Measurements from ENCODE around the gene SPATS2L. TPM values are rescaled to one million over a fixed set of nuclear protein-coding genes. Genes with fewer than 3 reads are reported as not detected.

Gene SPATS2L
- total RNA-seq, 2 donors from 2014 or later, result 17.8 to 36.8 TPM

DNA sequence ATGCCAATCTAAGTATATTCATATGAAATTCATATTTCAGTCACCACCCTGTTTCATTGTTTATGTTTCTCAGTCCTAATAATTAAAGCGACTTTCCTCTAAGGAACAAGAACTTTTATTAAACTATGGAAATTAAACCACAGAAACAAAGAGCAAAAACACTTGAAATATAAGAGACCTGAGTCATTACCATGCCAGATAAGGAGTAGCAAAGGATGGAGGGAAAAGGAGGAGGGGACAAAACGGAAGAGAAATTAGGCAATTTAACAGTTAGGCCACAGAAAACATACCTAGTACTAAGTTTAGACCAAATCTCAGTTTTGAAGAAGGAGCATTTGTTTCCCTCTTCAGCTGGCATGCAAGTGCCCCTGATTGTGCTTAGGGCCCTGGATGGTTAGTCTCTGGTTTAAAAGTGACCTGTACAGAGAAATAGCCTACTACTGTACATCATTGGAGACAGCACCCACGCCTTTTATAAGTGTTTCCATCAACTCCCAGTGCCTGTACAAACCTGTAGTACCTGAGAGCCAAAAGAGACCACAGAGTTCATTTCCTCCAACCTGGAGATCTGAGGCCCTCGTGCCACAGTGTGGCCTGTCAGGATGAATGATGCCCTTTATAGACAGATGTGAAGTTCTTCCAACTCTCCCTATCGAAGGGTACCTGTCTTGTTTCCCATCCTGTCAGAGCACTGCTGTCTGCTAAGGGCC lies 74.5 kb downstream of the SPATS2L start:
- Mint-ChIP-seq H3K4me3 (no peak overlapping the region), H3K9me3 (no peaks in the 10 kb centered on the region), H3K27ac (peak overlapping the region; percentile 80), H3K27me3 (ENCODE audit: low read depth) (no peaks in the 10 kb centered on the region), H3K4me1 (ENCODE audit: low read depth) (peaks cover 28% of the 10 kb centered on the region), H3K36me3 (ENCODE audit: insufficient read depth in 2 of 2) (no peaks in the 10 kb centered on the region)
- no peak for DNase-seq
- ATAC-seq (replicated peaks in 1 of 2), result no peak

DNA sequence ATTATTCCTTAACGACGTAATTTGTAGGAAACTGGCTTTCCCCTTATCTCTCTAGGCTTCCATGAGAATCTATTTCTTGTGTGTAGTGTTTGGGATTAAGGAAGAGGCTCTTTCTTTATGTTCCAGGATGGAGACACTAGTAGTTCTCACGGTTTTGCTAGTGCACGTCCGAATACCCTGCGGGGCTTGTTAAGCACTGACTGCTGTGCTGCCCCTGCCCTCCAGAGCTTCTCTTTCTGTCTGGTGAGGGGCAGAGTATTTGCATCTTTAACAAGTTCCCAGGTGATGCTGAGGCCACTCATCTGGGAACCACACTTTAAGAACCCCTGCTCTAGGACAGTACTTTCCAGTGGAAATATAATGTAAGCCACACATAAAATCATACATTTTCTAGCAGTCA lies 76.4 kb downstream of the SPATS2L start:
- Mint-ChIP-seq H3K4me1 (ENCODE audit: low read depth) (peaks cover 13% of the 10 kb centered on the region), H3K9me3 (no peaks in the 10 kb centered on the region), H3K4me3 (no peak overlapping the region), H3K36me3 (ENCODE audit: insufficient read depth in 2 of 2) (no peaks in the 10 kb centered on the region), H3K27me3 (ENCODE audit: low read depth) (no peaks in the 10 kb centered on the region), H3K27ac (peak overlapping the region; percentile 12)
- ATAC-seq (replicated peaks in 1 of 2), result no peak
- DNase-seq, result no peak

DNA sequence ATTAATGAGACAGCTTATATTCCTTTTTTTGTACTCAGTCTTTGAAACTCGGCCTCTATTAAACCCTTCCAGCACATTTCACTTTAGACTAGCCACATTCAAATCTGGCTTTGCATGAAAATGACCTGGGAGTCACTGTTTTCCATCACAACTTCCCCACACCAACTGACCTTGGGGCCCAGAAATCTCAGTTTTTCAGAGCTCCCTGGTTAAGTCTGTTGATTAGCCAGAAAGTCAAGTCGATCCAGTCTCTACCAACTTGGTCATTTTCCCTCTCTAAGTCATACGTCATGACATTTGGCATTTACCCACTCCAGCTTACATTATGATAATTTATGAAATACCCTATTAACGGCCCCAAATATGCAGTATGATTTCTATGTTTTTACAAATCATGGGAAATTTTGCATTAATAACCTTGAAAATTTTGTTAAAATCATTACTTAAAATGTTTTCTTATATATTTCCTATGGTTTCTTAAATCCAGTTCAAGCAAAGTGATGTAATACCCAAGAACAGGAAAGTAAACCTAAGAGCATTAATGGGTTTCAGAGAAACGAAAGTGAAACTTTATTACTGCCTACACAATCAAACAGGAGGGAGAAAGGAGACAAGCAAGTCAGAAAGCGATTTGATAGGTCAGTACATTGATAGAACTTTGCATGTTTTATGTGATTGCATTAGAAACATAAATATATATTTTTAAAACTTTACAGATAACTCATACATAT lies 77.1 kb downstream of the SPATS2L start:
- peak overlapping the region; percentile 8 to 36 for H3K4me3 Mint-ChIP-seq

DNA sequence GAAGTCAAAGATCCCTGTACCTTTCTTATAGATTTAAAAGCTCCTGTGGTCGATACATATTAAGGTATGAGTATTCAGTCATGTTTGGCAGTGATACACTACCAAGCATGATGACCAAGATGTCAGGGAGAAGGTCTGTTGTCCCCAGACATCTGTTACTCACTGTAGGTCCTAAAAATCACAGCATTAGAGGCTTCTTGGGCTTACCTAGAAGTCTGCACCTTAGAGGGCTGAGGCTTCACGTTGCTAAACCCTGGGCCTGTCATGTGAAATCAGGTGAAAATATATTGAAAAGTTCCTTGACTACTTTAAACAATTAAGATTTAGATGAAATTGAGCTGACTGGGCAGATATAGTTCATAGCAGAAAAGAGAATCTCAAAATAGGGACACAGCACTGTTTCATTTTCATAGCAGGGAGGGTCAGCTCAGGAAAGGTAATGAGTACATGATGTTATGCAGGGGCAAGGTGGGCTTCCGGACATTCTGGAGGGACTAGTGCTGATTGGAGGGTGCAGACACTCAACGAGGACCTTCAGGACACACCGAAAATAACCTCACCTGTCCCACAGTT lies 78.7 kb downstream of the SPATS2L start:
- no peak for DNase-seq
- Mint-ChIP-seq H3K9me3 (no peaks in the 10 kb centered on the region), H3K4me1 (ENCODE audit: low read depth) (peaks cover 13% of the 10 kb centered on the region), H3K4me3 (no peak overlapping the region), H3K27ac (no peak overlapping the region), H3K36me3 (ENCODE audit: insufficient read depth in 2 of 2) (peaks cover 0 to under 1% of the 10 kb centered on the region in 2 donors), H3K27me3 (ENCODE audit: low read depth) (no peaks in the 10 kb centered on the region)
- ATAC-seq (replicated peaks in 1 of 2), result no peak

More for the DNA sequence above, 77.1 kb downstream of the SPATS2L start:
- Mint-ChIP-seq H3K27ac (peak overlapping the region; percentile 70), H3K4me1 (ENCODE audit: low read depth) (peaks cover 13% of the 10 kb centered on the region), H3K27me3 (ENCODE audit: low read depth) (no peaks in the 10 kb centered on the region), H3K9me3 (no peaks in the 10 kb centered on the region), H3K36me3 (ENCODE audit: insufficient read depth in 2 of 2) (no peaks in the 10 kb centered on the region)
- ATAC-seq (replicated peaks in 1 of 2) (peak; percentile 54 to 74), DNase-seq (no peak)

DNA sequence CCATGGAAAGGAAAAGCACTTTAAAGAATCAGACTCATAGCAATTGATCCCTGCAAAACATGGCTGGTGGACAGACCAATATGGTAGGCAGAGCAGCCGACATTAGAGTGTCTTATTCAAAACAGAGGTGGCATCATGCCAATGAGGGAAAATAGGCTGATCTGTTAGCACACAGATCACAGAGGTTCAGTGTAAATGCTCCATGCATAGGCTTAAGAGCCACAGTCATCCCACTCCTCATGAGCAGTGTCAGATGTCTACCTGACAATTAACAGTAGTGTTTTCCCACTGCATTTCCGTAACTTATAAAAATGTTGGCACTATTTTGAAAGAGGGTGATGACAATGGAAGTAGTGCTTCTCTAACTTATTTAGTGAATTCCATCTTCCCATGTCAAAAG lies 86.7 kb downstream of the SPATS2L start:
- Mint-ChIP-seq H3K36me3 (ENCODE audit: insufficient read depth in 2 of 2) (peaks cover 0 to 5% of the 10 kb centered on the region in 2 donors), H3K27me3 (ENCODE audit: low read depth) (no peaks in the 10 kb centered on the region), H3K4me3 (no peak overlapping the region), H3K27ac (no peak overlapping the region), H3K9me3 (peaks cover 0 to 2% of the 10 kb centered on the region in 2 donors), H3K4me1 (ENCODE audit: low read depth) (no peaks in the 10 kb centered on the region)
- ATAC-seq (replicated peaks in 1 of 2) (no peak), DNase-seq (no peak)

DNA sequence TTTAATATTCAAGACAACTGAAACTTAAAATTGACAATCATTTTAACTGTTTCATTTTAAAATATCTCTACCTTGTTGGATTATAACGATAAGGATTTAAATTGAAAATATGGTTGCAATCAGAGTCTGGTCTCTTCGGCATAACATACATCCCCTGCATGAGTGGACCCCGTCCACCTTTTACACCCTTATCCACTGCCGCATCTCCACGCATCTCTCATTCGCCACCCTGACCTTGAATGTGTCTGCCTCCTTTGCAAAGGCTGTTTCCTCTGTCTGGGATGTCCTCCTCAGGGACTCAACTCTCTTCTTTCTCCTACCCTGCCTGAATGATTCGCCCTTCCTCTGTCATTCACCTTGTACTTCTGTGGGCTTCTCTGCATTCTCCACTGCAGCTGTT lies 87.6 kb downstream of the SPATS2L start:
- no peak overlapping the region for H3K27ac Mint-ChIP-seq
- peaks cover 5% of the 10 kb centered on the region for H3K4me1 Mint-ChIP-seq (ENCODE audit: low read depth)
- H3K36me3 Mint-ChIP-seq (ENCODE audit: insufficient read depth in 2 of 2), result peaks cover 0 to 5% of the 10 kb centered on the region in 2 donors
- ATAC-seq (replicated peaks in 1 of 2) (no peak), DNase-seq (no peak)
- H3K4me3 Mint-ChIP-seq, result no peak overlapping the region
- peaks cover 0 to 2% of the 10 kb centered on the region in 2 donors for H3K9me3 Mint-ChIP-seq
- H3K27me3 Mint-ChIP-seq (ENCODE audit: low read depth), result no peaks in the 10 kb centered on the region

DNA sequence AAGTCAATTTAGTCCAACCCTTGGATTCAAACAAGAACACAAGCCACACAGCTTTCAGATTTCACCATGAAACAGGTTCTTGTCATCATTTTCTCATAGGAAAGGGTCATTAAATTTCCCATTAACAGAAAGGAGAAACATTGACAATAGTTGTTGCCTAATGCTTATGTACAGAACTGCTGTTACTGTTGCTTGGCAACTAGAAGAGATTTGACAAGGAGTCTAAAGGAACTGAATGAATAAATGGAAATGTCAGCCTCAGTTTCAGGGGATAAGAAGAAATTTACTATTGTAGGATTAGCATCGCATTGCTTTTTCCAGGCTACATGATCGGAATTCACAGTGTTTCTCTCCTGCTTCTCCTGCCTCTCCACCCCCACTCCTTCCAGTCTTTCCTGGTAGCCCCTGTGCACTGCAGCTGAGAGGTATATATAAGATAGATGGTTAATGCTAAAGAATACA lies 90.3 kb downstream of the SPATS2L start:
- no peak overlapping the region for H3K4me3 Mint-ChIP-seq
- DNase-seq, result no peak
- no peaks in the 10 kb centered on the region for H3K27me3 Mint-ChIP-seq (ENCODE audit: low read depth)
- peaks cover 7% of the 10 kb centered on the region for H3K4me1 Mint-ChIP-seq (ENCODE audit: low read depth)
- H3K9me3 Mint-ChIP-seq, result peaks cover 0 to 2% of the 10 kb centered on the region in 2 donors
- peaks cover 0 to 2% of the 10 kb centered on the region in 2 donors for H3K36me3 Mint-ChIP-seq (ENCODE audit: insufficient read depth in 2 of 2)
- no peak for ATAC-seq (replicated peaks in 1 of 2)
- H3K27ac Mint-ChIP-seq, result no peak overlapping the region

DNA sequence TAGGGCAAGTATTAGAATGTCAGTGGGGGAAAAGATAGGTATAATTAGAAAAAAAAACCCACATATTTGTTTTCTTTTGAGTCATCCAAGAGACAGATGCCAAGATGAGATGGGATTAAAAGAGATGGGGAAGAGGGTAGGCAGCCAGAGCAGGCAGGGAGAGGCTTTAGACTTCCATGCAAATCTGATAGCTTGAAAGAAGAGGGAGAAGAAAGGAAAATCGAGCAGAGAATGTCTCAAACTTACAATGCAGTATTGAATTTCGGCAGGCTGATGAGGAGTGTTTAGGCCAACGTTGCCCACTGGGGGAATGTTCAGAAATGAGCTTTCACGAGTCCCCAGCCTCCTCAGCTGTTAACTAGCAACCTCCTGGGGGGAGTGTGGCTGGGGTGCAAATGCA lies 91.3 kb downstream of the SPATS2L start:
- DNase-seq (no peak), ATAC-seq (replicated peaks in 1 of 2) (no peak)
- H3K4me1 Mint-ChIP-seq (ENCODE audit: low read depth), result peaks cover 7% of the 10 kb centered on the region
- no peak overlapping the region for H3K4me3 Mint-ChIP-seq
- H3K9me3 Mint-ChIP-seq, result peaks cover 0 to 2% of the 10 kb centered on the region in 2 donors
- H3K27ac Mint-ChIP-seq, result no peak overlapping the region
- H3K27me3 Mint-ChIP-seq (ENCODE audit: low read depth), result no peaks in the 10 kb centered on the region
- H3K36me3 Mint-ChIP-seq (ENCODE audit: insufficient read depth in 2 of 2), result peaks cover 0 to 2% of the 10 kb centered on the region in 2 donors

DNA sequence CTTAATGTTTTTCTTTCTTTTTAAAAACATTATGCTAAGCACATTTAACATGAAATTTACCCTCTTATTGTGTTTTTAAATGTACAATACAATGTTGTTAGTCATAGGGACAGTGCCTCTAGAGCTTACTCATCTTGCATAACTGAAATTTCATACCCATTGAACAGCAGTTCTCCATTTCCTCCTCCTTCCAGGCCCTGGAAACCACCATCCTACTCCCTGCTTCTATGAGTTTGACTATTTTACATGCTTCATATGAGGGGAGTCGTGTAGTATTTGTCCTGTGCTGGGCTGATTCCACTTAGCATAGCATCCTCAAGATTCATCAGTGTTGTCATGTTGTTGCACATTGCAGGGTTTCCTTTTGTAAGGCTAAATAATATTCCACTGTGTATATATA lies 92.6 kb downstream of the SPATS2L start:
- ATAC-seq (replicated peaks in 1 of 2) (peak; percentile 37 to 53), DNase-seq (no peak)
- H3K4me1 Mint-ChIP-seq (ENCODE audit: low read depth), result peaks cover 7% of the 10 kb centered on the region
- peaks cover 0 to 2% of the 10 kb centered on the region in 2 donors for H3K36me3 Mint-ChIP-seq (ENCODE audit: insufficient read depth in 2 of 2)
- H3K27ac Mint-ChIP-seq, result no peak overlapping the region
- peaks cover 0 to 2% of the 10 kb centered on the region in 2 donors for H3K9me3 Mint-ChIP-seq
- H3K4me3 Mint-ChIP-seq, result no peak overlapping the region
- H3K27me3 Mint-ChIP-seq (ENCODE audit: low read depth), result no peaks in the 10 kb centered on the region

DNA sequence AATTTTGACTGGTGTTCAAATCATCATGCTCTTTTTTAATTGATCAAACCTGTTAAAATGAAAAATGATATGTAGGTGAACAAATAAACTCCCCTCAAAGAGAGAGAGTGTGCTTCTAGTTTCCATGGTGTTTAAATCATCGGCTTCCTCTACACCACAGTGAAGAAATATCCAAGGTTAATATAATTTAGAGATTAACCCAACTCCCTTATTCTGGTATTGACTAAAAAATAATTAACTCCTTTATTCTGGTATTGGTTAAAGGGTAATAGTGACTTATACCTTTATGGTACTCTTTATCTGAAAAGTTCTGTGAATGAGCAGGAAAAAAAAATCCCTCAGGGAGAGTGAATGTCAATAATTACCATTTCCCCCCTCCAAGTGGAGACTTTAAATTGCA lies 93.1 kb downstream of the SPATS2L start:
- Mint-ChIP-seq H3K4me3 (no peak overlapping the region), H3K27ac (peak overlapping the region; percentile 51), H3K9me3 (no peaks in the 10 kb centered on the region), H3K4me1 (ENCODE audit: low read depth) (peaks cover 8% of the 10 kb centered on the region), H3K36me3 (ENCODE audit: insufficient read depth in 2 of 2) (no peaks in the 10 kb centered on the region), H3K27me3 (ENCODE audit: low read depth) (no peaks in the 10 kb centered on the region)
- DNase-seq (no peak), ATAC-seq (replicated peaks in 1 of 2) (no peak)

DNA sequence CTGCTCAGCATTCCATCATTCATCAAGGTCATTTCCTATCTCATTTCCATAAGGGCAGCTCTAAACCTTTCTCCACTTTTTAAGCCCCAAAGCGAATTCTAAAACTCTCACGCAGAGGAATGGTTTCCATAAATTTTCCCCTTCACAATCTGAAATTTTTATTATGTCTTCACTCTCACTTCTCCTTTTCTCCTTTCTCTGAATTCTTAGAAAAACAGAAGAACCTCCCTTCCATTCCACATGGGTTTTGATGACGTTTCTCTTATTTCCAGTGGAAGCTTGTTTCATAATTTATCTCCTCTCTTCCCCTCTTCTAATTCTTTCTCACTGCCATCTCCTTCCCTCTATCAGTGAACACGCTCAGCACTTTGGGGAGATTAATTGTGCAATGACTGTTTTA lies 97.3 kb downstream of the SPATS2L start:
- ATAC-seq (replicated peaks in 1 of 2) (no peak), DNase-seq (no peak)
- Mint-ChIP-seq H3K27me3 (ENCODE audit: low read depth) (no peaks in the 10 kb centered on the region), H3K27ac (no peak overlapping the region), H3K9me3 (no peaks in the 10 kb centered on the region), H3K36me3 (ENCODE audit: insufficient read depth in 2 of 2) (peaks cover 0 to 2% of the 10 kb centered on the region in 2 donors), H3K4me1 (ENCODE audit: low read depth) (peaks cover 46% of the 10 kb centered on the region), H3K4me3 (no peak overlapping the region)

DNA sequence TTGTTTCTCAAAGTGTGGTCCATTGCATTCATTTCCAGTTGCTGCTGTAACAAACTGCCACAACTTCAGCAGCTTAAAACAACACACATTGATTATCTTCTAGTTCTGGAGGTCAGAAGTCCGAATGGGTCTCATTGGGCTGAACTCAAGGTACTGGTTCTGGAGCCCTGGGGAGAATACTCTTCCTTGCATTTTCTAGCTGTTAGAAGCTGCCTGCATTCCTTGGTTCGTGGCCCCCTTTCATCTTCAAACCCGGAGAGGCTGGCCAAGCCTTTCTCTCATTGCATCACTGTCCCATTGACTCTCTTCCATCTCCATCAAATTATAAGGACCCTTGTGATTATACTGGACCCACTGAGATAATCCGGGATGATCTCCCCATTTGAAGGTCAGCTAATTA lies 98.1 kb downstream of the SPATS2L start:
- Mint-ChIP-seq H3K36me3 (ENCODE audit: insufficient read depth in 2 of 2) (peaks cover 0 to 2% of the 10 kb centered on the region in 2 donors), H3K9me3 (no peaks in the 10 kb centered on the region), H3K27ac (no peak overlapping the region), H3K4me1 (ENCODE audit: low read depth) (peaks cover 41% of the 10 kb centered on the region), H3K27me3 (ENCODE audit: low read depth) (no peaks in the 10 kb centered on the region), H3K4me3 (no peak overlapping the region)
- ATAC-seq (replicated peaks in 1 of 2) (no peak), DNase-seq (no peak)

DNA sequence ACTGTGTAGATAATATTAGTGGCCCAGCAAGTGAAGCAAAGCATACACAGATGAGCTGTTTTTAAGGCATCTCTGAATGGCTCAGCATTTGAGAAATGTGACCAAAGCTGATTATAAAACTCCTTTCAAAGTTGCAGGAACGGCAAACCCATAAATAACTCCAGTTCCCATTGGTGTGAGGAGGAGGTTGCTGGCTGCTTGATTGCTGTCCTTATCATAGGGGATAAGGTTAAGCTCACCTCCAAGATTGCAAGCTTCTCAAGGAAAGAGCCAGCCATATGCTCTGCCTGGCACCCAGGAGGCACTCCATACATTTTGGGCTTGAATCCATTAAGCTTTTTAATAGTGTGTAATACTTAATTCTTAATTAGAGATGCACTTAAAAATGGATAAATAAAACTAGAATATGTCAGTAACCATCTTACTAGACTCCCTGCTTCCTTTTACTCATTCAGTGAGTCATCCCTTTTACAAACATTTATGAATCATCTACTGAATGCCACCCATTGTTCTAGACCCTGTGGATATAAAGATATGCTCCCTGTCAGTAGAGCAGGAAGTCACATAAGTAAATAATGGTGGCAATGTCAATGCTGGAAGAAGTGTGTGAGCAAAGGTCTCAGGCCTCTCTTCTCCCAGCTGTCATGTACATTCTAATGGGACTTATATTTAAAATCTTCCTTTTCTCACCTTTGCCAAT lies 99.3 kb downstream of the SPATS2L start:
- H3K27ac Mint-ChIP-seq, result peak overlapping the region; percentile 43
- H3K9me3 Mint-ChIP-seq, result no peaks in the 10 kb centered on the region
- no peaks in the 10 kb centered on the region for H3K27me3 Mint-ChIP-seq (ENCODE audit: low read depth)
- H3K4me1 Mint-ChIP-seq (ENCODE audit: low read depth), result peaks cover 41% of the 10 kb centered on the region
- peaks cover 0 to 2% of the 10 kb centered on the region in 2 donors for H3K36me3 Mint-ChIP-seq (ENCODE audit: insufficient read depth in 2 of 2)
- ATAC-seq (replicated peaks in 1 of 2) (peak; percentile 98 to 99), DNase-seq (no peak)
- H3K4me3 Mint-ChIP-seq, result peak overlapping the region; percentile 28 to 53

Data from activated T-cell treated with anti-CD3 and anti-CD28 coated beads, Interleukin-2, amount 50 U/mL, for 72 hours (primary cell).